ENCODE data around the gene CTBP2.

The CTBP2 gene

GRCh38 chr10:125141860-125142484, 18.4 kb downstream of the CTBP2 start:
- DNase-seq = no peak

GRCh38 chr10:125141150-125141859, 19.1 kb downstream of the CTBP2 start:
- DNase-seq = no peak

GRCh38 chr10:125140151-125140550, 20.2 kb downstream of the CTBP2 start:
- DNase-seq = no peak

GRCh38 chr10:125137601-125138438, 22.5 kb downstream of the CTBP2 start:
- no peak for DNase-seq

GRCh38 chr10:125136087-125136486, 24.3 kb downstream of the CTBP2 start:
- DNase-seq = no peak

- DNase-seq = no peak
These were observed 24.7 kb downstream of the CTBP2 start for GRCh38 chr10:125135771-125136035.

DNA sequence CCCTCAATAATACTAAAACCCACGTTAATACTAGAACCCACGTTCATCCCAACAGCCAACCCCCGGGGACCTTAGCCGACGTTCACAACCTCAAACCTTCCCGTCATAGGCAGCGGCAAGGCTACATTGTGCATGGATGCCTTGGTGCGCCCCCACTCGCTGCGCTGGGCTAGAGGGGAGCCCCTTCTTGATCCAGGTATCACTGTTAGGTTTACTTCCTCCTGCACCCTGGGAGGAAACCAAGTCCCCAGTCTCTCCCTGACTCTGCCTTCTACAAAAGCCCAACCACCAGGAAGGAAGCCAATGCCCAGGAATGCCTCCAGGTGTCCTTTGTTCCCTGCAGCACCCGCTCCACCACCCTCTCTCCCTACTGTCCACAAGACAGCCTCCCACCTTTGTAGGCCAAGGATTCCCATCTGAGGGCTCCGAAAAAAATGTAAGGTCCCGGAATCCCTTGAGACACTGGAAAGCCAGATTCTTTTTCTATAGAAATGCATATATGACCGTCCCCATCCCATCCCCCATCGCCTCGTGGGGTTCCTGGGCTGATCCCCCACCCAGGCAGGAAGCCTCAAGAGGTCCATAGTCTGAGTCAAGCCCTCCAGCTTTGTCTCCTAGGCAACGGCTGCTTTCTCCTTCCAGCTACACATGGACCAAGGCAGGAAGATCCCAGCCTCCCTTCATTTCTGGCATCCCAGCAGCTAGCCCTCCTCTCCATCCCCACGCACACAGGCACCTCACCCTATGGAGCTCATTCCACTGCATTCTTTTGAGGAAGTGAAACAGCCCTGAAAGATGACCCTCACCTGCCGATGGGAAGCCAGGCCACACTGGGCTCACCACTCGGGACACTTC, 25.2 kb downstream of the CTBP2 start:
- no peak for DNase-seq

DNA sequence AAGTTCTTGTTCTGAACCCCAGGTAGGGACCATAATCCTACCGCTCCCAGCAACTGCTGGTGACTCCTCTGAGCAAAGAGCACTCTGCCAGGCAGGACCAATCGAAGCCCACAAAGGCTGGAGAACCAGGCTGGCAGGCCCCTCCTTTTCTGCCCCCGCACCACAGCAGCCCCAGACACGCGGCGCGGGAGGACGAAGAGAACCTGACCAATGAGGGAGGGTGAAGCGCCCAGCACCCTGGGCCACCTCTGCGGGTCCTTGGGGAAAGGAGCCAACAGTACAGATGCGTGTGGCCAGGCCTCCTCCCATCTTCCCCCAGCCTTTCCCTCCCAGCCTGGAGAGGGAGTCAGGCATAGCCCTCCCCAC, 25.9 kb downstream of the CTBP2 start:
- DNase-seq = no peak

GRCh38 chr10:125133696-125134482, 26.5 kb downstream of the CTBP2 start:
- DNase-seq = no peak

DNA sequence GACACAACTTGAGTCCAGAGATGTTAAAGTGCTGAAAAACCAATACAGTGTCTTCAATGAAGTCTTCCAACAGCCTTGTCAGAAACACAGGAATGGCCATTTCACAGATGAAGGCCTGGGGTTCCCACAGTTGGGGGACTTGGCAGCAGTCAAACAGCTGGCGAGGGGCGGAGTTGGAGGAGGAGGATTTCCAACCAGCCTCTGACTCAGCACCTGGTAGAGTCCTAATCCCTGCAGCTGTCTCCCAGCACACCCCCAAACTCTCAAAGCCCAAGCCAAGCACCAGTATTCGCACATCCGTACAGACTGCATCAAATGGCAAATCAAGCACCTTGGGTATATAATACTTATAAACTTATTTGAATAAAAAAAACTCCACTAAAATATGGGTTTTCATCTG, 28.0 kb downstream of the CTBP2 start:
- no peak for DNase-seq

- DNase-seq = no peak
These were observed 29.4 kb downstream of the CTBP2 start for GRCh38 chr10:125130916-125131315.

DNA sequence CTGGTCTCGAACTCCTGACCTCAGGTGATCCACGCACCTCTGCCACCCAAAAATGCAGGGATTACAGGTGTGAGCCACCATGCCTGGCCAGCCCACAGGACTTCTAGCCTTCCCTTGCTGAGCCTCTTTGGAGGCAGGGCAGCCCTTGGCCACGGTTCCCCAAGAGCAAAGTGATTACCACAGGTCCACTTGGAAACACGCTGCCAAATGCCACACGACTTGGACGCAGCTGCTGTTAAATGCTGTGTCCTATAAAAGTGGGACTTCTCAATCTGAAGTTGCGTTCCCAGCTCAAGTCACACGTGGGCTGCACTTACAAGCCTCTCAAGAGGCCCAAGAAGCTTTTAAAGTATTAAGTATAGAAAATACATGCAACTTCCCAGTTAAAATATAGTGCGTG, 30.1 kb downstream of the CTBP2 start:
- DNase-seq = no peak

- no peak for DNase-seq
These were observed 31.3 kb downstream of the CTBP2 start for GRCh38 chr10:125129076-125129458.

- DNase-seq = no peak
These were observed 31.8 kb downstream of the CTBP2 start for GRCh38 chr10:125128397-125129075.

DNA sequence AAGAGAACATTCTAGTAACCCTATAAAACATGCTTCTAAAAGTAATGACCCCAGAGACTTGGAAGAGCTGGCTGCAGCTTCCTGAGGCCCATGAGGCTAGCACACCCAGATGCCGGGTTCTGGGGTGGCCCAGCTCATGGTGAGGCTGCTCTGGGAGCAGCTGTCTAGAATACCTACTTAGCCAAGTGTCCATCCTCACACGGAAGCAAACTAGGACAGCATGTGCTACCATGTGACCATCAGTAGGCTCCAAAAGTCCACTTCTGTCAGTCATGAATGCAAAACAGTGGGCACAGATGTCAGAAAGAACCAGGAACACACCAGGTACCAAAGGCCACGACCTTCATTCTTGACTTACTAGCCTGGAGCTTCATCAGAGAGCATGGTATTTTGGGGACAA, 32.4 kb downstream of the CTBP2 start:
- no peak for DNase-seq

GRCh38 chr10:125127110-125127509, 33.3 kb downstream of the CTBP2 start:
- no peak for DNase-seq

DNA sequence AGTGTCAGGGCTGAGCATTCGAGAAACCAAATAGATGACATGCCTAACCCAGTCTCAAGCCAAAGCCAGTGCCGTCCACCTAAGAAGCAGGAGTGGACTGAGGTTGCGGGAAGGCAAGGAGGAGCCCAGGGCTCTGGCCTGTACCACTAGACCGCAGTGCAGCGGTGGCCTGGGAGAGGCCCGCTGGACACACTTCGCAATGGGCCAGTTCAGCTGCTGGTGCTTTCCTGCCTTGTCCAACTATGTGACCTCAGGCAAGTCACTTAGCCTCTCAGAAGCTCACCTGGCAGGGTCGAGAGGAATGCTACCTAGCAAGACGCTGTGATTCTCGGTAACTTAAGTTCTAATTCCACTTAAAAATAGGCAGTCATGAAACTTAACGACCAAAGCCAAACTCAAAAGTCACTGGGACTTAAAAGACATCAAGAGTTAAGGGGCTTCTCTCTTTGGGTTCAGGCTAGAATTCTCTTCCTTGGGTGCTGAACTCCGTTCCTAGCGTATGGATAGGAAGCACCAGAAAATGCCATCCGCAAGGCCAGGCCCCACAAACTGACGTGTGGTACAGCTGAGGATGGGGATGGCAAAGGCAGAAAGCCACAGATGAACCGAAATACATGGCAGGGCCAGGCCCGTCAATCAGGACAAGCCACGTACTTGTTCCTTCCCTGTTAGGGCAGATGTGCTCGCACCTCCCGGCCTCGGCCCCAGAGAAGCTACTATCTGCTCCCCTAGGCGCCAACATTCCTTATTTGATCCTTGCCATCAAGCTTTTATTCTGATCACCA, 34.2 kb downstream of the CTBP2 start:
- DNase-seq = no peak

DNA sequence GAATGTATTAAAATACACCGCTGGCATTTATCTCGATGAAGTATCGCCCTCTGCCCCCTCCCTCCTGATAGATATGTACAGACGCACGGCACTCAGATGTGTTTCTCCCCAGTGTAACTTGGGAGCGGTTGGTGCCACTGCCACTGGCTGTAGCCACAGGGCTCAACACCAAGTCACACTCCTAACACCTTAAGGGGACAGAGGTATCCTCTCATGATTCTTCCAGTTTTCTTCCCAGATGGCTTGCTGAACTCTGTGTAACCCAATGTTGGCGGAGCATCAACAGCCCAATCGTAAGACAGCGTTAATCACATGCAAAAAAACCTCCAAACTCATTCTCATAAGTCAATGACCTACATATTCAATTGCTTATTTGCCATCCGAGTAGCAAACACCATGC, 35.5 kb downstream of the CTBP2 start:
- DNase-seq = no peak

GRCh38 chr10:125124115-125124487, 36.3 kb downstream of the CTBP2 start:
- DNase-seq = no peak

DNA sequence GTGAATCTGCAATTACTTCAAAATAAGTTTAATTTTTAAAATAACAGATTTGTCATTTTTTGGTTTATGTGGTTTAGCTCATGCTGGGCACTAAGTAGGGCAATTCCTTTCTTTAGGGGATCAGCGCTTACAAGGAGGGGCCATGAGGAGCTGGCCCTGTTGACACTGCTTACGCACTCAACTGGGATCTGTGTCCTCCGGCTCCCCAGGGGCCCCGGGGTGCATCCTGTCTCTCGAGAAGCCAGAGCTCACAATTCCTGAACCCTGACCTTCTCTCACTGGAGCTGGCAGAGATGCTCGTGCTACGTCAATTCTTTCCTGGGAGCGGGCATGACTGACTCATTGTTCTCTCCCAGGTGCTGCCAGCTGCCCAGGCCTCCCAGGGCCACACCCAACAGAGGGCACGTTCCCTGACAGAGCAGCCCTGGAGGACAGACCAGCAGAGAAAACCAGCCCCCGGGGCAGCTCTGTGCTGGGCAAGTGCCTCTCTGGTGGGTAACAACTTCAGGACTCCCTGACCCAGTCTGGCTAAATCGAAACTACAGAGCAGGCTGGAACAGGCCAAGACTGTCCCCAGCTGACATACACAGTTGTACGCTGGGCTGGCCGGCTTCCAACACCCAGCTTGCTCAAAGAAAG, 36.8 kb downstream of the CTBP2 start:
- no peak for DNase-seq

- no peak for DNase-seq
These were observed 37.8 kb downstream of the CTBP2 start for GRCh38 chr10:125122566-125122965.

All from CD4-positive, alpha-beta T cell treated with Interleukin-17A for 1 hour (primary cell).